ENCODE data around the gene CDKN2A.

The CDKN2A gene

GRCh38 chr9:21958833-21959232, 35.4 kb downstream of the CDKN2A start:
- Mint-ChIP-seq H3K4me1 (no peaks in the 10 kb centered on the region), H3K27ac (no peak overlapping the region), H3K27me3 (ENCODE audit: low read depth, poor library complexity) (peaks cover 29% of the 10 kb centered on the region), H3K36me3 (ENCODE audit: low read depth) (no peaks in the 10 kb centered on the region), H3K9me3 (peaks cover 18% of the 10 kb centered on the region), H3K4me3 (no peak overlapping the region)
- no peak for TF ChIP-seq CTCF (IDR thresholded peaks at IDR 0.05)
- no peak for DNase-seq

GRCh38 chr9:21945606-21946005, 48.6 kb downstream of the CDKN2A start:
- TF ChIP-seq CTCF (IDR thresholded peaks at IDR 0.05): no peak
- no peak overlapping the region for H3K4me3 Mint-ChIP-seq
- H3K36me3 Mint-ChIP-seq (ENCODE audit: low read depth): no peaks in the 10 kb centered on the region
- H3K27ac Mint-ChIP-seq: no peak overlapping the region
- H3K9me3 Mint-ChIP-seq: peaks cover 9% of the 10 kb centered on the region
- DNase-seq: no peak
- no peaks in the 10 kb centered on the region for H3K4me1 Mint-ChIP-seq
- peaks cover 10% of the 10 kb centered on the region for H3K27me3 Mint-ChIP-seq (ENCODE audit: low read depth, poor library complexity)

- no peak for TF ChIP-seq CTCF (IDR thresholded peaks at IDR 0.05)
- H3K36me3 Mint-ChIP-seq (ENCODE audit: low read depth): no peaks in the 10 kb centered on the region
- peaks cover 10% of the 10 kb centered on the region for H3K27me3 Mint-ChIP-seq (ENCODE audit: low read depth, poor library complexity)
- peaks cover 9% of the 10 kb centered on the region for H3K9me3 Mint-ChIP-seq
- H3K27ac Mint-ChIP-seq: no peak overlapping the region
- H3K4me1 Mint-ChIP-seq: no peaks in the 10 kb centered on the region
- DNase-seq: no peak
- H3K4me3 Mint-ChIP-seq: no peak overlapping the region
Measured at GRCh38 chr9:21943464-21943863, 50.7 kb downstream of the CDKN2A start.

GRCh38 chr9:21941337-21941995, 52.7 kb downstream of the CDKN2A start:
- H3K4me3 Mint-ChIP-seq: no peak overlapping the region
- H3K27me3 Mint-ChIP-seq (ENCODE audit: low read depth, poor library complexity): peaks cover 10% of the 10 kb centered on the region
- no peaks in the 10 kb centered on the region for H3K4me1 Mint-ChIP-seq
- H3K27ac Mint-ChIP-seq: no peak overlapping the region
- peaks cover 9% of the 10 kb centered on the region for H3K9me3 Mint-ChIP-seq
- no peaks in the 10 kb centered on the region for H3K36me3 Mint-ChIP-seq (ENCODE audit: low read depth)
- DNase-seq: no peak
- no peak for TF ChIP-seq CTCF (IDR thresholded peaks at IDR 0.05)

- no peak for TF ChIP-seq CTCF (IDR thresholded peaks at IDR 0.05)
- no peaks in the 10 kb centered on the region for H3K4me1 Mint-ChIP-seq
- no peak overlapping the region for H3K27ac Mint-ChIP-seq
- H3K36me3 Mint-ChIP-seq (ENCODE audit: low read depth): peaks cover 39% of the 10 kb centered on the region
- no peaks in the 10 kb centered on the region for H3K9me3 Mint-ChIP-seq
- H3K4me3 Mint-ChIP-seq: no peak overlapping the region
- no peak for DNase-seq
- no peaks in the 10 kb centered on the region for H3K27me3 Mint-ChIP-seq (ENCODE audit: low read depth, poor library complexity)
Measured at GRCh38 chr9:21936161-21936560, 58.0 kb downstream of the CDKN2A start.

- Mint-ChIP-seq H3K36me3 (ENCODE audit: low read depth) (peaks cover 44% of the 10 kb centered on the region), H3K4me1 (no peaks in the 10 kb centered on the region), H3K27me3 (ENCODE audit: low read depth, poor library complexity) (no peaks in the 10 kb centered on the region), H3K4me3 (no peak overlapping the region), H3K9me3 (no peaks in the 10 kb centered on the region), H3K27ac (no peak overlapping the region)
- TF ChIP-seq CTCF (IDR thresholded peaks at IDR 0.05): no peak
- DNase-seq: no peak
Measured at GRCh38 chr9:21935631-21936030, 58.6 kb downstream of the CDKN2A start.
